ENCODE data around the gene ZNF420. TPM values are rescaled to one million over a fixed set of nuclear protein-coding genes. Genes with fewer than 3 reads are reported as not detected.
A peak's percentile ranks its signal among the peaks of the same experiment; 100 is the strongest.

The ZNF420 gene
- 10 to 100 TPM in 6 of 7 donors, 1 to 10 TPM in 1; 8.8 to 24.3 (median 17.3) TPM for total RNA-seq
- 1 to 10 TPM; 5.3 to 7.1 (median 5.5) TPM for polyA plus RNA-seq
- long read RNA-seq, donor 1, partial matches to known transcripts: 10 of 25 reads
- long read RNA-seq, donor 1, other reads (novel, unspliced or antisense): 11 of 25 reads
- long read RNA-seq, donor 2, partial matches to known transcripts: 0 of 3 reads
- long read RNA-seq, donor 2, other reads (novel, unspliced or antisense): 0 of 3 reads

DNA sequence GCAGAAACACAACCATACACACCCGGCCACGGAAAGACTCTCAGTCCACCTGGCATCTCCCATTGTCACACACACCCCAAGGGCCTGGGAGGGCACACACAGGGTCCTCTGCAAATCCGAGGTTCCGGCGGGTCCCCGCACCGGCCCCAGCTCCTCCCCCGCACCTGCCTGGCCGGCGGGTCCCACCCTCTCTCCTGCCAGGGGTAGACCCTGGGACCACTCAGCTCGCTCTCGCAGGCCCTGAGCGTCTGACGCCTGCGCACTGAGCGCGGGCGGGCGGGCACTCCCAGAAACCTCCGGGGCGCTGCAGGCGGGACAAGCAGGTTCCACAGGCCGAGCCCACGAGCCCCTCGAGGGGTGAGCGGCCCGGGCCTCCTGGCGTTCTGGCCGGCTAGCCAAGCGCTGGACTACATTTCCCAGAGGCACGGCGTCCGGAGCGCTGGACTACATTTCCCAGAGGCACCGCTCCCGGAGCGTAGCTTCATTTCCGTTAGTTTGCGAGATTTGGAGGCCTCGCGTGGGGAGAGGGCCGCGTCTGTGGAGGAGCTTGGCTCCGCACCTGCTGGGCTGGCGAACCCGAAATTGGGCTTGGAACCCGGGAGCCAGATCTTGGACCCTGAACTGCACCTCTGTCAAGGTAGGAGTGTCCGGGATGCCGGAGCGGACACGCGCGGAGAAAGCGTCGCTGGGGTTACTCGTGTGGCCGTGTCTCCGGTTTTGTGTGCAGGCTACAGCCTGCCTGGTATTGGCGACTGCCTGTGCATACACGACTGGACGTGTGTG, at the start of gene ZNF420:
Gene ZNF420, plus strand, starts transcription at position 500 of the 783 bp plus-strand sequence. CDS start 10,686 bp downstream, outside the sequence.
- peak within 1 kb of the TSS; percentile 74 to 97 (median 84) for H3K4me3 ChIP-seq
- peak within 1 kb of the TSS; percentile 80 to 91 (median 88) for H3K27ac ChIP-seq
- DNase-seq: peak; percentile 97
- H3K4me1 ChIP-seq: peaks cover 6 to 29% (median 17%) of the 10 kb centered on the region in 6 donors
- intact Hi-C loops (cut with DNase I; ENCODE audit: low total_unique reads): no loop called here
- TF ChIP-seq POLR2A (IDR thresholded peaks at IDR 0.05) (no peak), POLR2AphosphoS5 (IDR thresholded peaks at IDR 0.05) (peak; percentile 88 to 91 (median 89))
- TF ChIP-seq, protein P1, sequence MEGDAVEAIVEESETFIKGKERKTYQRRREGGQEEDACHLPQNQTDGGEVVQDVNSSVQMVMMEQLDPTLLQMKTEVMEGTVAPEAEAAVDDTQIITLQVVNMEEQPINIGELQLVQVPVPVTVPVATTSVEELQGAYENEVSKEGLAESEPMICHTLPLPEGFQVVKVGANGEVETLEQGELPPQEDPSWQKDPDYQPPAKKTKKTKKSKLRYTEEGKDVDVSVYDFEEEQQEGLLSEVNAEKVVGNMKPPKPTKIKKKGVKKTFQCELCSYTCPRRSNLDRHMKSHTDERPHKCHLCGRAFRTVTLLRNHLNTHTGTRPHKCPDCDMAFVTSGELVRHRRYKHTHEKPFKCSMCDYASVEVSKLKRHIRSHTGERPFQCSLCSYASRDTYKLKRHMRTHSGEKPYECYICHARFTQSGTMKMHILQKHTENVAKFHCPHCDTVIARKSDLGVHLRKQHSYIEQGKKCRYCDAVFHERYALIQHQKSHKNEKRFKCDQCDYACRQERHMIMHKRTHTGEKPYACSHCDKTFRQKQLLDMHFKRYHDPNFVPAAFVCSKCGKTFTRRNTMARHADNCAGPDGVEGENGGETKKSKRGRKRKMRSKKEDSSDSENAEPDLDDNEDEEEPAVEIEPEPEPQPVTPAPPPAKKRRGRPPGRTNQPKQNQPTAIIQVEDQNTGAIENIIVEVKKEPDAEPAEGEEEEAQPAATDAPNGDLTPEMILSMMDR (IDR thresholded peaks at IDR 0.05 in 8 of 11, conservative IDR thresholded peaks at IDR 0.05 in 3 of 11): peak in 5 of 11 experiments; percentile 6 to 38 (median 30)
- 0 to 2% (median 0%) methylated on average over 27 to 61 of the region's 61 CpGs for WGBS, 5 donors
- no peaks in the 10 kb centered on the region for H3K27me3 ChIP-seq (replicated peaks in 1 of 7)
- peaks cover 0 to 22% (median 13%) of the 10 kb centered on the region in 6 donors for H3K36me3 ChIP-seq
- H3K9me3 ChIP-seq: peaks cover 8 to 42% (median 34%) of the 10 kb centered on the region in 8 donors

- 44 to 64% (median 53%) methylated on average over 1 of the region's 1 CpG for WGBS, 5 donors
- Histone ChIP-seq H3K9me3 (peaks cover 3 to 98% (median 94%) of the 10 kb centered on the region in 8 donors), H3K4me3 (no peak overlapping the region)
Measured at GRCh38 chr19:37045140-37045539, 33.1 kb upstream of the ZNF420 start.

DNA sequence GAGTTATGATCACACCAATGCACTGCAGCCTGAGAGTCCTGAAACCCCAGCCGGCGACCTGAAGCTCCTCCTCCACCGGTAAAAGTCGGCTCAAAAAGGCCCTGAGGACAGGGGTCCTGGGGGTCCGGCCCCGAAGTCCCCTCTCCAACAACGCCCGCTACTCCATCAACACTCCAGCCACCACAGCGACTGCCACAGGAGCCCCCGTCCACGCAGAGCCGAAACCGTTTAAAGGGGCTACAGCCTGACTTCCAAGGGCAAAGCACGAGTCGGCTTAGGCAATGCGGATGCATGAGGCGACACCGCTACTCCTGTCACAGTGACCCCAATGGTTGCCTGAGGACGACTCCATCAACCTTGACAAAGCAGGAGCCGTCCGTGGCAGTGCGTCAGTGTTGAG, 22.9 kb upstream of the ZNF420 start:
- peaks cover 0 to 97% (median 94%) of the 10 kb centered on the region in 8 donors for H3K9me3 ChIP-seq
- intact Hi-C loops (cut with DNase I; ENCODE audit: low total_unique reads): no loop called here
- no peaks in the 10 kb centered on the region for H3K27me3 ChIP-seq (replicated peaks in 1 of 7)
- TF ChIP-seq POLR2A (IDR thresholded peaks at IDR 0.05) (no peak), POLR2AphosphoS5 (IDR thresholded peaks at IDR 0.05) (no peak)
- TF ChIP-seq, protein P1 (IDR thresholded peaks at IDR 0.05 in 8 of 11, conservative IDR thresholded peaks at IDR 0.05 in 3 of 11): no peak
- WGBS, 5 donors: 93 to 96% (median 96%) methylated on average over 17 to 22 of the region's 22 CpGs
- H3K36me3 ChIP-seq: peaks cover 0 to 12% (median 0%) of the 10 kb centered on the region in 6 donors
- H3K27ac ChIP-seq: no peak overlapping the region
- peaks cover 0 to 11% (median 0%) of the 10 kb centered on the region in 6 donors for H3K4me1 ChIP-seq
- H3K4me3 ChIP-seq: no peak overlapping the region
- DNase-seq: no peak

More at GRCh38 chr19:37045140-37045539, 33.1 kb upstream of the ZNF420 start:
- intact Hi-C loops (cut with DNase I; ENCODE audit: low total_unique reads): no loop called here
- Histone ChIP-seq H3K36me3 (no peaks in the 10 kb centered on the region), H3K4me1 (no peaks in the 10 kb centered on the region), H3K27me3 (replicated peaks in 1 of 7) (no peaks in the 10 kb centered on the region), H3K27ac (no peak overlapping the region)
- DNase-seq: no peak
- TF ChIP-seq, protein P1 (IDR thresholded peaks at IDR 0.05 in 8 of 11, conservative IDR thresholded peaks at IDR 0.05 in 3 of 11): no peak
- TF ChIP-seq POLR2AphosphoS5 (IDR thresholded peaks at IDR 0.05) (no peak), POLR2A (IDR thresholded peaks at IDR 0.05) (no peak)

- no peak for DNase-seq
- no peak for TF ChIP-seq POLR2AphosphoS5 (IDR thresholded peaks at IDR 0.05)
- no peak for TF ChIP-seq POLR2A (IDR thresholded peaks at IDR 0.05)
- TF ChIP-seq, protein P1 (IDR thresholded peaks at IDR 0.05 in 8 of 11, conservative IDR thresholded peaks at IDR 0.05 in 3 of 11): no peak
- no peak overlapping the region for H3K27ac ChIP-seq
- intact Hi-C loops (cut with DNase I; ENCODE audit: low total_unique reads): no loop called here
- H3K9me3 ChIP-seq: peaks cover 0 to 97% (median 95%) of the 10 kb centered on the region in 8 donors
- H3K27me3 ChIP-seq (replicated peaks in 1 of 7): no peaks in the 10 kb centered on the region
- peaks cover 0 to 12% (median 0%) of the 10 kb centered on the region in 6 donors for H3K36me3 ChIP-seq
- H3K4me3 ChIP-seq: no peak overlapping the region
- H3K4me1 ChIP-seq: peaks cover 0 to 11% (median 0%) of the 10 kb centered on the region in 6 donors
- WGBS, 5 donors: 94 to 97% (median 96%) methylated on average over 19 to 24 of the region's 24 CpGs
Measured at GRCh38 chr19:37056776-37057175, 21.5 kb upstream of the ZNF420 start.
